ENCODE data around the gene RAD23A. TPM values are rescaled to one million over a fixed set of nuclear protein-coding genes. Genes with fewer than 3 reads are reported as not detected.

RAD23A gene
- total and polyA plus RNA-seq, 9 of the 15 experiments (the other 6 are each of a cell fraction or from before 2014, with no cell fraction given) = 9.5 to 181 (median 101) TPM

DNA sequence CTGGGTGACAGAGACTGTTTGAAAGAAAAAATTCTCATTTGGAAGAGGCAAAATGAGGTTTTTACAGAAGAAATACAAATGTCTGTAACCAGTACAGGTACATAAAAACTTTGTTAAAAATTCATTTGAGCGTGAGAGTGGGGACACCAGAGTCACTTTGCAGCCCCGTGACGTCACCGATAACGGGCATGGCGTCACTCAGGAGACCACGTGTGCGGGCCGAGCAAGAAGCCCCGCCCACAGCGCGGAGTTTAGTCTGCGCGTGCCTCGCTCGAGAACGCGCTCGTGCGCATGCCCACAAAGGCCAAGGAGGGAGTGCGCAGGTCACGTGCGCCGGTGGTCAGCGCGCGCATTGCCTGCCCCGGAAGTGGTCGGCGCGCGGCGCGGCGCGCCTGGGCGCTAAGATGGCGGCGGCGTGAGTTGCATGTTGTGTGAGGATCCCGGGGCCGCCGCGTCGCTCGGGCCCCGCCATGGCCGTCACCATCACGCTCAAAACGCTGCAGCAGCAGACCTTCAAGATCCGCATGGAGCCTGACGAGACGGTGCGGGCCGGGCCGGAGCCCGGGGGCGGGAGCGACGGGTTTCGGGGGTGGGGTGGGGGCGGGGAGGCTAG is at the start of gene RAD23A (continued):
- peak; percentile 98 for TF ChIP-seq RB1 (IDR thresholded peaks at IDR 0.05; ENCODE audit: low read depth)
- TF ChIP-seq ARID1B (IDR thresholded peaks at IDR 0.05) = 0 out of 2 replicates have a peak, but pooled peaks have one; percentile 16
- 0 out of 2 replicates have a peak, but pooled peaks have one; percentile 62 for TF ChIP-seq CBX1 (IDR thresholded peaks at IDR 0.05; ENCODE audit: low read depth)
- 0 out of 4 replicates have a peak, but pooled peaks of 1 of the 2 experiments have one; percentile 13 for TF ChIP-seq FOXA3 (CRISPR knock-in tag; conservative IDR thresholded peaks at IDR 0.05 in 1 of 2, IDR thresholded peaks at IDR 0.05 in 1 of 2)
- no peak for TF ChIP-seq MAFG (tag; conservative IDR thresholded peaks at IDR 0.05)
- TF ChIP-seq BCOR (IDR thresholded peaks at IDR 0.05) = no peak
- peak; percentile 93 for TF ChIP-seq JUND (IDR thresholded peaks at IDR 0.05; ENCODE audit: borderline replicate concordance, low read depth, low read length)
- TF ChIP-seq JUND (tag; IDR thresholded peaks at IDR 0.05; ENCODE audit: borderline replicate concordance, low read depth, low read length) = peak; percentile 93
- peak; percentile 90 for TF ChIP-seq ARID4B (CRISPR knock-in tag; IDR thresholded peaks at IDR 0.05)
- TF ChIP-seq CREB1 (IDR thresholded peaks at IDR 0.05) = peak; percentile 99
- TF ChIP-seq CREB1 (CRISPR knock-in tag; IDR thresholded peaks at IDR 0.05) = peak; percentile 99
- no peak for TF ChIP-seq MYBL2 (IDR thresholded peaks at IDR 0.05; ENCODE audit: low read depth)
- no peak for TF ChIP-seq MYBL2 (CRISPR knock-in tag; IDR thresholded peaks at IDR 0.05; ENCODE audit: borderline replicate concordance)
- TF ChIP-seq ARID3A (IDR thresholded peaks at IDR 0.05; ENCODE audit: borderline replicate concordance, low read depth, low read length) = no peak
- TF ChIP-seq NBN (IDR thresholded peaks at IDR 0.05; ENCODE audit: low read depth) = peak; percentile 100
- no peak for TF ChIP-seq ARHGAP35 (IDR thresholded peaks at IDR 0.05; ENCODE audit: partially characterized antibody)
- 0 out of 2 replicates have a peak, but pooled peaks have one; percentile 3 for TF ChIP-seq NFIC (IDR thresholded peaks at IDR 0.05)
- TF ChIP-seq CAMTA2 (CRISPR knock-in tag; conservative IDR thresholded peaks at IDR 0.05) = no peak
- peak; percentile 80 for TF ChIP-seq PHF20 (IDR thresholded peaks at IDR 0.05; ENCODE audit: partially characterized antibody)
- TF ChIP-seq POLR3A (IDR thresholded peaks at IDR 0.05; ENCODE audit: borderline replicate concordance, extremely low read depth, insufficient read depth, insufficient read length) = no peak
- peak; percentile 33; the same call in 1 of the 2 replicates for TF ChIP-seq ZSCAN32 (CRISPR knock-in tag; IDR thresholded peaks at IDR 0.05)
- TF ChIP-seq DDX20 (tag; IDR thresholded peaks at IDR 0.05; ENCODE audit: low read depth) = no peak
- no peak for TF ChIP-seq HNRNPK (IDR thresholded peaks at IDR 0.05; ENCODE audit: low read depth, low read length, poor library complexity, severe bottlenecking)
- TF ChIP-seq TEAD2 (tag; IDR thresholded peaks at IDR 0.05) = no peak
- TF ChIP-seq MCM5 (IDR thresholded peaks at IDR 0.05; ENCODE audit: low read depth) = no peak

All from K562 (cell line).